Keratinocyte (primary cell): ENCODE measurements around the gene DIABLO. TPM values are rescaled to one million over a fixed set of nuclear protein-coding genes. Genes with fewer than 3 reads are reported as not detected.
"Not testable (repeated sequence)": the region's sequence is repeated elsewhere in the genome, so short reads cannot be mapped to it uniquely, and the experiment has no call there.

Experiments
- DNase-seq: peaks from one replicate; pipeline ENCODE4 v3.0.0-alpha.2; 2011; ENCODE audit warnings: low read depth, missing footprints, low spot score
- FAIRE-seq: peaks from 2 replicates; lab custom pipeline; 2011; peaks lifted over from hg19 to GRCh38; lab: Jason Lieb, UNC
- H2AFZ ChIP-seq: 2 replicates; pipeline ENCODE4 v1.6.0; 2012; ENCODE audit warnings: low read length, control low read depth, inconsistent platforms; ENCODE audit not compliant: control insufficient read depth
- H3K27ac ChIP-seq: 2 replicates; pipeline ENCODE4 v1.5.1; 2011; ENCODE audit warnings: low read length; ENCODE audit not compliant: control insufficient read depth, insufficient read depth
- H3K27me3 ChIP-seq: 3 replicates; pipeline ENCODE4 v1.6.0; 2011; ENCODE audit warnings: low read length; ENCODE audit not compliant: control insufficient read depth, insufficient read depth; ENCODE audit errors: extremely low read depth
- H3K36me3 ChIP-seq, 2 experiments: 2 replicates in 1 of 2; 3 replicates in 1 of 2; pipeline ENCODE4 v1.5.1; 2011; ENCODE audit warnings: low read length in 2 of 2, mild to moderate bottlenecking in 1 of 2; ENCODE audit not compliant: control insufficient read depth in 2 of 2, insufficient read depth in 2 of 2; ENCODE audit errors: extremely low read depth in 1 of 2
- H3K4me1 ChIP-seq: 3 replicates; pipeline ENCODE4 v1.5.1; 2011; ENCODE audit warnings: low read length; ENCODE audit not compliant: control insufficient read depth, insufficient read depth; ENCODE audit errors: extremely low read depth
- H3K4me2 ChIP-seq: 3 replicates; pipeline ENCODE4 v1.6.0; 2011; ENCODE audit warnings: low read depth, low read length; ENCODE audit not compliant: control insufficient read depth, insufficient read depth; ENCODE audit errors: extremely low read depth
- H3K4me3 ChIP-seq, 3 experiments: fragments of 200-600 bp in 1 of 3; sonication (generic) in 1 of 3; 2 replicates in 2 of 3; 3 replicates in 1 of 3; pipeline ENCODE4 v1.5.1; 2011 to 2016; ENCODE audit warnings: low read length in 3 of 3, mild to moderate bottlenecking in 3 of 3, control low read depth in 2 of 3, inconsistent platforms in 1 of 3, low read depth in 1 of 3, mixed read lengths in 1 of 3, mixed run types in 1 of 3, moderate library complexity in 1 of 3; ENCODE audit not compliant: control insufficient read depth in 2 of 3, insufficient read depth in 2 of 3; ENCODE audit errors: extremely low read depth in 1 of 3
- H3K79me2 ChIP-seq: 2 replicates; pipeline ENCODE4 v1.6.0; 2012; ENCODE audit warnings: low read length; ENCODE audit not compliant: control insufficient read depth, insufficient read depth
- H3K9ac ChIP-seq: 3 replicates; pipeline ENCODE4 v1.6.0; 2011; ENCODE audit warnings: low read length; ENCODE audit not compliant: control insufficient read depth, insufficient read depth; ENCODE audit errors: extremely low read depth
- H3K9me1 ChIP-seq: 3 replicates; pipeline ENCODE4 v1.6.0; 2011; ENCODE audit warnings: low read length; ENCODE audit not compliant: control insufficient read depth, insufficient read depth; ENCODE audit errors: extremely low read depth
- H3K9me3 ChIP-seq: 2 replicates; pipeline ENCODE4 v1.5.1; 2012; ENCODE audit warnings: low read depth, low read length; ENCODE audit not compliant: control insufficient read depth
- H4K20me1 ChIP-seq: 3 replicates; pipeline ENCODE4 v1.6.0; 2011; ENCODE audit warnings: low read length; ENCODE audit not compliant: control insufficient read depth, insufficient read depth; ENCODE audit errors: extremely low read depth
- CTCF ChIP-seq, 3 experiments: IDR thresholded peaks in 1 of 3; conservative IDR thresholded peaks in 1 of 3; optimal IDR thresholded peaks in 1 of 3; 2 replicates in 2 of 3; 3 replicates in 1 of 3; pipeline versions ENCODE3 to v1.5.1; 2011; ENCODE audit warnings: low read length in 3 of 3, mild to moderate bottlenecking in 3 of 3, moderate library complexity in 2 of 3, control low read depth in 1 of 3, inconsistent platforms in 1 of 3; ENCODE audit not compliant: insufficient read depth in 2 of 3; ENCODE audit errors: extremely low read depth in 1 of 3
- EZH2 ChIP-seq: IDR thresholded peaks from one replicate; pipeline ENCODE4 v1.6.1; 2012; ENCODE audit warnings: inconsistent platforms, mild to moderate bottlenecking, low read length, moderate library complexity
- dilution Hi-C: fragments of 300-500 bp; cut with MboI; formaldehyde crosslinking; loops from one replicate; pipeline ENCODE4 v1.7.0; 2020; ENCODE audit warnings: low sequenced_read_pairs; ENCODE audit not compliant: extremely low pct_ligation_motif_present
- polyA plus RNA-seq, 5 experiments: library from polyadenylated mRNA; depleted of rRNA in 3 of 5; stranded (reverse) in 3 of 5; stranded (forward) in 1 of 5; unstranded in 1 of 5; fragments of >200 nt; gene quantifications; 1 replicate in 1 of 5; 2 replicates in 3 of 5; 3 replicates in 1 of 5; pipeline versions ENCODE4 v1.2.1 to v1.2.3, GENCODE V29; 2011 to 2012; ENCODE audit warnings: missing spikeins in 2 of 5, low read depth in 1 of 5, low replicate concordance in 1 of 5

Gene DIABLO
- polyA plus RNA-seq, 1 donor (not counting 4 experiments of a cell fraction or from before 2014, with no cell fraction given) = 41.6 TPM

GRCh38 chr12:122183588-122183940 is 42.3 kb downstream of the DIABLO start:
- Histone ChIP-seq H4K20me1 (no peaks in the 10 kb centered on the region), H3K79me2 (no peaks in the 10 kb centered on the region), H3K36me3 (no peaks in the 10 kb centered on the region), H3K4me1 (peaks cover 12% of the 10 kb centered on the region), H3K9me3 (no peaks in the 10 kb centered on the region), H3K4me3 (peak overlapping the region in 1 of 3 experiments; percentile 57), H3K27me3 (no peaks in the 10 kb centered on the region), H3K4me2 (peak overlapping the region; percentile 81), H3K27ac (no peak overlapping the region), H2AFZ (peak overlapping the region; percentile 42), H3K9ac (no peak overlapping the region), H3K9me1 (no peaks in the 10 kb centered on the region)
- no peak for DNase-seq
- TF ChIP-seq CTCF (optimal IDR thresholded peaks at IDR 0.05 in 1 of 3, IDR thresholded peaks at IDR 0.05 in 1 of 3, conservative IDR thresholded peaks at IDR 0.05 in 1 of 3; ENCODE audit: extremely low read depth in 1 of 3, insufficient read depth in 2 of 3, low read length in 3 of 3) = no peak
- no peak for TF ChIP-seq EZH2
- no peak for FAIRE-seq
- dilution Hi-C loops = no loop called here

- Histone ChIP-seq H3K9me3 (no peaks in the 10 kb centered on the region), H3K27ac (no peak within 1 kb of the TSS), H4K20me1 (no peaks in the 10 kb centered on the region), H3K4me1 (peaks cover 12% of the 10 kb centered on the region), H3K4me2 (peak within 1 kb of the TSS; percentile 81), H3K79me2 (no peaks in the 10 kb centered on the region), H3K27me3 (no peaks in the 10 kb centered on the region), H3K9ac (peak within 1 kb of the TSS; percentile 44), H2AFZ (peak within 1 kb of the TSS; percentile 66), H3K9me1 (no peaks in the 10 kb centered on the region), H3K36me3 (no peaks in the 10 kb centered on the region), H3K4me3 (peak within 1 kb of the TSS; percentile 33 to 63 (median 57))
- TF ChIP-seq EZH2 (no peak), CTCF (optimal IDR thresholded peaks at IDR 0.05 in 1 of 3, IDR thresholded peaks at IDR 0.05 in 1 of 3, conservative IDR thresholded peaks at IDR 0.05 in 1 of 3; ENCODE audit: extremely low read depth in 1 of 3, insufficient read depth in 2 of 3, low read length in 3 of 3) (no peak)
- DNase-seq = no peak
- dilution Hi-C loops = no loop called here
- FAIRE-seq = no peak
Measured at GRCh38 chr12:122182887-122183587, 42.8 kb downstream of the DIABLO start, which contains the start of gene LRRC43. LRRC43 (plus strand) TSS chr12:122183123; CDS start chr12:122183145, 22 bp downstream.

GRCh38 chr12:122176473-122176872 is 49.4 kb downstream of the DIABLO start:
- FAIRE-seq, H3K36me3 ChIP-seq, H2AFZ ChIP-seq, H3K9me3 ChIP-seq, H4K20me1 ChIP-seq, H3K4me2 ChIP-seq, H3K4me3 ChIP-seq, H3K9ac ChIP-seq, H3K27me3 ChIP-seq, H3K9me1 ChIP-seq, H3K79me2 ChIP-seq, H3K27ac ChIP-seq, dilution Hi-C loops, DNase-seq, H3K4me1 ChIP-seq: not testable (repeated sequence)
